Dermis microvascular lymphatic vessel endothelial cell (primary cell): ENCODE results near the gene FAM120A. TPM values are rescaled to one million over a fixed set of nuclear protein-coding genes. Genes with fewer than 3 reads are reported as not detected.
A peak's percentile ranks its signal among the peaks of the same experiment; 100 is the strongest.
"Not testable (repeated sequence)": the region's sequence is repeated elsewhere in the genome, so short reads cannot be mapped to it uniquely, and the experiment has no call there.

Experiments
- DNase-seq, 2 donors: peaks; one replicate each; pipeline versions ENCODE4 v3.0.0 to v3.0.0-alpha.2; 2010; ENCODE audit warnings: low read depth in 2 of 2
- total RNA-seq: library from RNA; depleted of rRNA; stranded (reverse); fragments of >200 nt; gene quantifications from 2 replicates; pipeline ENCODE4 v1.2.1, GENCODE V29; 2014

The FAM120A gene
- total RNA-seq, 1 donor from 2014 or later = 77.2 TPM

DNA sequence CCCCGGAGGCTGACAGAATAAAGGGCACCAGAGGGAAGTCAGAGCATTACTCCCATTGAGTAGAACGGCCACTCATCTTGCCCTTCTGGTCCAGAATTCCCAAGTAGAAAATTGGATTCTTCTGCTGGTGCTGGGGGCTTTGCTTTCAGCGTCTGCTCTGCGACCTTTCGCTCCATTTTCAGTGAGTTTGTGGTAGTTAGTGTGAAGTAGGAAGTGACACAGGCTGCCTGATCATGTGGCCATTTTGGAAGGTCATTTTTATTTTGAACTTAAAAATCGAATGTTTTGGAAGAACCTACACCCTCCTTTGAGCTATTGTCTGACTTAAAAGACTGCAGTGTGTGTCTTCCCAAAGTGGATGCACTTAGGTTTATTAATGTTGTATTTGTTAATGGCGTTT lies 58.6 kb downstream of the FAM120A start:
- peak; percentile 11 to 25 for DNase-seq

DNA sequence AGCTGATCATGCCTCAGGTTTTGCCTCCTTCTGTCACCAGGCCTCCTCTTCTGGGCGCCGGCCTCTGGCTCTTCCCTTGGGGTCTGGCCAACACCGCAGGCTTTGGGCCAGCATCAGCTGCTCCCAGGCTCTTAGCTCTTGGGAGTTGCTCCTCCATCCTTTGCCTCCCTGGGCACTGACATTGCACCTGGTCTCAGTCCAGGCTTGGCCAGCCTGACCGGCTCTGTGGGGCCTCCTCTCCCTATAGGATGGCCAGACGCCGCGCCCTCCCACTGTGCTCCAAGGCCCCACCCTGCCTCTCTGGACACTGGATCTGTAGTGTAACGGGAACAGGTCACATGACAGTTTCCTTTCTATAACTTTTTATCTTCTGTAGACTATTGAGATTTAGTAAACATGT lies 59.7 kb downstream of the FAM120A start:
- not testable (repeated sequence) for DNase-seq

DNA sequence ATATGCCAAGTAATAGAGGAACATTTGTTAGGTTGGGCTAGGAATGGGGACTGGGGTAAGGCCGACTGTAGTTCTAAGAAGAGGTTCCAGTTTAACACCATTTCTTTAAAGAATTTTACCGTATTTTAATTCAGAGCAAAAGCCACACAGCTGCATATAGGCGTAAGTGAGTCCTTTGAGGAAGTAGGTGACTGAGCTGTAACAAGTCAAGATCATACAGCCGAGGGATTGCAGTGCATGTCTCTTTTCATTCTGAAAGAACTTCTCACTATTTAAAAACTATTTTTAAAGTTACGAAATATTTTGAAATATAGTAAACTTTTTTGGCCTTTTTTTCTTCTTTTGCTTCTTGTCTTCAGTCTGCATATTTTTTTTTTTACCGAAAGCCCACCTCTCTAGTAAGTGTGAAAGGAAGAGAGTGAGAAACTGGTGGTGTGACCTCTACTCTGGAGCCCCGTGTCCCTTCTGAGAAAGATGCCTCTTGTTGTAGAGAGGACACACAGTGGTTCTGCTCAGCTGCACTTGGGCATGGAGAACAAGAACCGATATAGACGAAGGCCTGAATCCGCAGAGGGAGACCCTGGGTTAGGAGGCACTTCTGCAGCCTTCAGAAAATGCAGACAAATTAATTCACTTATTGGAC lies 60.8 kb downstream of the FAM120A start:
- not testable (repeated sequence) for DNase-seq

DNA sequence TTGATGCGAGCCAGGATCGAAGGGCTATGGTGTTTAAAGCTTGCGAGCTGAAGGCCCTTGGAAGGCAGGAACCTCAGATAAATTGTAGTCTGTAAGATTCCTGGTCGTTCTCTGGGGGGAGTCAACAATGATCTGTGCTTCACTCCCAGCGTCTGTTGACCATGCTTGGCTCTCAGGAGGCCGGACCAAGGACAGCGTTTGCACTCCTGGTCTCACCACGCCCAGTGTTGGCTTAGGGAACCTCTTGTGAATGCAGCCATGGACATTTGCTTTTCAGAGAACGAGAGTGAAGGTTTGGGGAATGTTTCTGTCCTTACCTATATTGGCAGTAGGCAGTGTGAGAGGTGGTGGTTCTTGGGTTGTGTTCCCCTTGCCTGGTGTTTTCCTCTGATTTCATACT lies 62.1 kb downstream of the FAM120A start:
- no peak for DNase-seq

DNA sequence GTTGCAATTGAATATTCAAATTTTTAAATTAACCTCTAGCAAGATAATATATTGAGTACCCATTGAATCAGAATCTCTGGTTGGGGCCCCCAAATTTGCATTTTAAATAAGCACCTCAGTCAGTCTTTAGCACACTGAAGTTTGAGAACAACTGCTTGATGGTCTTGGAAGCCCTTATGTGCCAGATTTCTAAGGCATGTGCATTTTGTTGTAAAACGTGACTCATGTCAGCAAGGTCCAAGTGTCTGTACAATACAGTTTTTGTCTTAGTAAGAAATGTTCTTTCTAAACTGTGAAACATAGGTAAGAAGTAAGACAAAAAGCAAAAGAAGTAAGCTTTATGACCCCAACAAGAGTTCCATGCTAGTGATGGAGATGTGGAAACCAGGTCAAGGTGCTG lies 65.8 kb downstream of the FAM120A start:
- DNase-seq = no peak

DNA sequence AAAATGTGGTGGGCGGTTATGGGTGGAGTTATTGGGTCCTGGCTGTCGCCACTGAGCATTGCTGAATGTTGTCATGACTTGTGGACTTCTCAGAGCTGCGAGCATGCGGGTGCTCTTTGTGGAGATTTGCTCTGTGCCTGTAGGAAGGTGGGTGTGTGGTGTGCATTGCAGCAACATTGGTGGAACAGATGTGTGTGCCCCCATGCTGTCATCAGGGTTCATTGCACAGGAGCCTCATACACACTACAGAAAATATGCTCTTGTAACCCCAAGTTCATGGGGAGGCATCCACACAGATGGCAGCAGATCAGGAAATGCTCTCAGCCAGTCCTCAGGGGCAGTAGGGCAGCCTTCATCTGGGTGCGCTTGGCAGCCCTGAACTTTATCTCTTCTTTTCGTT lies 69.0 kb downstream of the FAM120A start:
- DNase-seq = peak; percentile 7 to 16

DNA sequence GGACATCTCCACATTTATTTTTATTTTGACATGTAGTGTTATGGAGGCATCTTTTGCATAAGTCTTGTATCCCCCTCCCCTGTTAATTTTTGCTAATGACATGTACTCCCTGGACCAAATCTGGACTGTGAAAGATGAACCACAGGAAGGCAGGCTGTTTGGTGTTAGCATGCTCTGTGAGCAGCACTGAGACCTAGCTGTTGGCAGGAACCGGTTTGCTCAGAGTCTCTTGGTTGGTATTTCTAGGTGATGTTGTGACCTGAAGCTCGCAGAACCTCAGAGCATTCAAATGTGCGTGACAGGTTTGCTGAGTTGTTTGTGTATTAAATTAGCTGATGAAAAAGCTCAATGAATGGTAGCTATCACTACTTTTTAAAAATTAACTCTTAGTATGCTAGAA lies 71.3 kb downstream of the FAM120A start:
- no peak for DNase-seq

DNA sequence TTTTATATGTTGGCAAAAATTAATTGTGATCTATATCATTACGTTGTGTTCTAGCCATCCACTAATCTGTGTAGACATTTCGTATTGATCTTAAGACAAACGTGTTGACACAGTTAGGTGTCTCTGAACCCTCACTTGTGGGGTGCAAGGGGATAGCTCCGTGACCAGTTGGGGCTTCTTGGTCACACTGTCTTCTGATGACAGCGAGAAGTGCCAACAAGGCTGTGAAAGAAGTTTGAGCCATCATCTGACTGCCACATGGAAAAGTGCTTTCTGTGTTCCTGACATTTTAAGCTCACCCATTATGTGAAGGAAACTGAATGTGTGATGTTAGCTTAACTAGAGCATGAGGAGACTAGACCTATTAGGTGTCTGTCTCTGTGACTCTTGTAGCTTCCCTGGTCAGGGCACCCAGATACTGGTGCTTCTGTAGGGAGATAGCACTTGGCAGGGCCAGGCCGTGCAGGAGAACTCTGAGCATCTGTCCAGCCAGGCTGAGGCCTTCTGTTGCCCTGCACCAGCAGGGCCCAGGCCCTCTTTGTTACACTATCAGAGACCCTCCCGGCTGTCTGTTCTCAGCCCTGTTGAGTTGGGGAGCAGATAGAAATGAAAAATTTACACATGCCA lies 72.1 kb downstream of the FAM120A start:
- no peak for DNase-seq

DNA sequence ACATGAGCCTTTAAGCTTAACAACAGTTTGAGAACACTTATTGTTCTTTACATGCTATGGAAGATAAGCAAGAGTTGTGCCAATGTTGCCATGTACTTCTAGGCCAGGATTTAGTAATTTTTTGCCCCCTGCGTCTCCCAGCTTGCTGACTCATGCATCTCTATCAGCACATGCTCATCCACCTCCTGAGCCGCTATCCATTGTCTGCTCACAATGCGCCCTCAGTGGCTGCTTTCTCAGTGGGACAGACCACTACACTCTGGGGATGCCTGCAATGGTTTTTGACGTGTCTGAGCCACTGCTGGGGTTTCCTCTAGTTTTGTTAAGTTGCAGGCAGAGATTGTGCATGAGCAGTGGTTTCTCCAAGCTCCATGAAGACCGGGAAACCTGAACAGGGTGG lies 74.0 kb downstream of the FAM120A start:
- peak in 1 of 2 donors; percentile 17 for DNase-seq

DNA sequence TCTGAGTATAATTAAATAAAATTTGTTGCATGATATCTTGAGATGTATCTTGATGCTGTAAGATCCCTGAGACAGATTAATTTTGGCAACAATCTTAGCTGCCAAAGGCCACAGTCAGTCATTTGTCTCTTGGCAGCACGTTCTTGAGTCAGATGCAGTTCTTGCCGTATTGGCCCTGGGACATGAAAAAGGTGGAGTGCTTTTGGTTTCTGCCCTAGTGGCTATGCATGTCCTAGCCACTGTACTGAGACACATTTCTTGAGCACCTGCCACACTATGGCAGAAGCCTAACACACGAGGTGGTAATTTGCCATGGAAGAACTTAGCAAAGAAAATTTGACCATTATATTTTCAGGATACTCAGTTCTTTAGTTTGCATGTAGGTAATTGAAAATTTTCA lies 79.9 kb downstream of the FAM120A start:
- DNase-seq = no peak

DNA sequence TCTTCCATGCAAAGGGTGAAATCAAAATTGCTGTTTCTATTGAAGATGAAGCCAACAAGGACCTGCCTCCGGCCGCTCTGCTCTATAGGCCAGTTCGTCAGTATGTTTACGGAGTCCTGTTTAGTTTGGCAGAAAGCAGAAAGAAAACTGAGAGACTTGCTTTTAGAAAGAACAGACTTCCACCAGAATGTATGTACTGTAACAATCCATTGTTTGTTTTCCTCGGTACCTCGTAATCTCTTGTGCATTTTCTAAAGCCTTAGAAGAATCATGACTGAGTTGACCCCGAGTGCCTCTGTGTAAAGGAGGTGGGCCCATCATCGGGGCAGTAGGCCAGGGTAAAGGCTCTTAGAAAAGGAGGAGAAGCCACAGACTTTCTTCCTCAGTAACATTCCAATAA lies 80.7 kb downstream of the FAM120A start:
- no peak for DNase-seq

DNA sequence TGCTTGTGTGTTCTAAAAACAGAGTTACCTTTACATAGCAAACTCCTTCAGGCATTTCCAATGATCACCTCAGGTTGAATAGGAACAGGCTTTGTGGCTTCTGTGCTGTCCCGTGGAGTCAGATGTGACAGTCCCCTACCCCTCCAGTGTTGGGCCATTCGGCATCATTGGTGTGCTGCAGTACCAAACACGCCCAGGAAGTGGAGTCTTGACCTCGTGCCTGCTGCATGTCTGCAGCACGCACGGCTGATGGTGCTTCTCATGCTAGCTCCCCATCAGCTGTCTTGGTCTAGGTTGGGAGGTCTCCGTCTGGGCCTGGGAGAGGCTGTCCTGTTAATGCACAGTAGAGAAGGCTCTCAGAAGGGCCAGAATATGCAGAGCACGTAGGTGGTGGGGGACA lies 82.4 kb downstream of the FAM120A start:
- no peak for DNase-seq

DNA sequence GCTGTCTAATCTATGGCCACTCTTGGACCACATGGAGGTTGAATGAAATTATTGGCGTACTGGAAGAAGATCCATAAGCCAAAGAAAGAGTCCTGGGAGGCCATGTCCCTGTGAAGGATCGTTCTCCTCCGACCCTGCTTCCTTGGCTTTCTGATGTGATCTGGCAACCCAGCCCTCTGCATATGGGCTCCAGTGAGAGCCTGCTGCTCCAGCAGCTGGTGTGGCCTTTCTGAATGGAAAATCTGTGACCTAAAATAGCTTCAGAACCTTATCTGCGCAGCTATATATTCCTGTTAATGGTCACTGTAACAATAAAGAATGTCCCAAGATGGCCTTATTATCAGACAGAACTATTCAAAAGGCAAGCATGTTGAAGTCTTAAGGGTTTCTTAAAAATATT lies 84.7 kb downstream of the FAM120A start:
- DNase-seq = no peak

DNA sequence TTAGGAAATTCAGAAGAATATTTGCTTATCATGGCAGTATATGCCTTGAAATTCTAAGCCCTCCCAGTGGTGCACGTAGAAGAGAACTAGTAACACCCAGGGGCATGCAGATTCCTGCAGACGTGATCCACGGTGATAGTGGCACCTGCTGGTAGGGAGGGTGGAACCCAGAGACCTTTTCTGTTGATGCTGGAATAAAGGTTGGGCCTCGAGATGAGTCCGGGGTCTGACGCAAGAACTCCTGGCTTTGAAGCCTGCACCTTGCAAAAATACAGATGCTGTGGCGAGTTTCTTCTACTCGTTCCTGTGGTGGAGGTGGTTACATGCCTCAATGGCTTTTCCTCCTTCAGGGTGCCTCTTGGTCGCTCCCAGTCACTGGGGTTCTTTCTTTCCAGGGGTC lies 85.4 kb downstream of the FAM120A start:
- DNase-seq = no peak

DNA sequence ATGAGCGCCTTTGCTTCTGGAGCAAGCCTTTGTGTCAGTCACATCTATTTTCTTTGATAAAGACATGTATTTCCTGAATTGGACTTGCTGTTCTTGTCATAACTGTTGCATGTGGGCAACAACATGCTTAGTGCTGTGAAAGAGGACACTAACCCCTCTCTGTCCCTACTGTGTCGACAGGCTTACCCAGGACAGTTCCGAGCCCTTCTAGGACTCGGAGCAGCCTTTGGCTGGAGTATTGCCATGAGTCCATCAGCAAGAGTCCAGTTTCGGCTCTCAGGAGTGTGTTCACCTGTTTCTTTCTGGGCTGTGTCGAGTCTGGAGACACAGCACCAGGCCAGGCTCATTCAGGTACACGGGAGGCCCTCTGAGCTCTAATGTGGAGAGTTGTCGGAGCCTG lies 88.8 kb downstream of the FAM120A start:
- DNase-seq = no peak

DNA sequence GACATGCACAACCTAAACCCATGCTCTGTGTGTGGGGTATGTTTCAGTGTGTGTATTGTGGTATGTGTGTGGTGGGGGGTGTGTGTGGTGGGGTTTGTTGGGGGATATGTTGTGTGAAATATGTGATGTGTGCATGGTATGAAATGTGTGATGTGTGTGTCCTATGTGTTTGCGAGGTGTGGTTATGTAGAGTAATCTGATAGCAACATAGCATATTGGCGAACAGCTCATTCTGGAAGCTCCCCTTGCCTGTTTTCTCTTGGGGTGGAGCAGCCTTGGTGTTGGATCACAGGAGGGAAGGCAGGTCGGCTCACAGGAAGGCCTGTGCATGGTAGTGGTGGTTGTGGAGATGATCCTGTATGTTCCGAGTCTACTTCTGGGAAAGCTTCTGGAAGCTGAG lies 89.5 kb downstream of the FAM120A start:
- no peak for DNase-seq

DNA sequence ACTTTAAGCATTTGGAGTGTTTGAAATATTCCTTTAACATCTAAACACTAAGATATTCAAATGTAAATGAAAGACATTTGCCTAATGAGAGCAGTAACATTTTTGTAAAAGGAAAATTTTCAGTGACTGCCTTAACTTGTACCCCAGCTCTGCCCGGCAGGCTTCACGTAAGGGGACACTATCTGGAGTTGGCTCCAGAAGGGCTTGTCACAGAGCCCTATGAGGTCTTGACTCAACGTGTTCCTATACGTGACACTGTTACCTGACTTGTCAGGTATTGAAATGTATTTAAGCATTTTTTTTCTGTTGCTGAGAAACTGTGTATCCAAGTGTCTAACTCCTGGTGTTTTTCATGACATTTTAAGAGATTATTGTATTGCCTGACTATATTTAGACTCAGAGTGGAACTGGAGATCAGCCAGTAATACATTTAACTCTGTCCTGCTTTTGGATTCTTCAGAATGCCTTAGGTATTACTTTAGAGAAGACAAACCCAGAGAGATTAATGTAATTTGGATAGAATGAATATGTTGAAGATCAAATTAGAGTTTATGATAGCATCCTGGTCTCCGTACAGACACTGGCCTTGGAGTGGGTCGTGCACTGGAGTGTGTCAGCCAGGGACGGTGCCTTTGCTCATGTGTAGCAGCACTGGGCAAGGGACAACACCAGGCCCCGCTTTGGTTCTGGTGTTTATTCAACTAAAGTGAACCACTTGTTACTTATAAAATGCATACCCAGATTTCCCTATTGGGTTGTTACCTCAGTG lies 90.3 kb downstream of the FAM120A start:
- no peak for DNase-seq

DNA sequence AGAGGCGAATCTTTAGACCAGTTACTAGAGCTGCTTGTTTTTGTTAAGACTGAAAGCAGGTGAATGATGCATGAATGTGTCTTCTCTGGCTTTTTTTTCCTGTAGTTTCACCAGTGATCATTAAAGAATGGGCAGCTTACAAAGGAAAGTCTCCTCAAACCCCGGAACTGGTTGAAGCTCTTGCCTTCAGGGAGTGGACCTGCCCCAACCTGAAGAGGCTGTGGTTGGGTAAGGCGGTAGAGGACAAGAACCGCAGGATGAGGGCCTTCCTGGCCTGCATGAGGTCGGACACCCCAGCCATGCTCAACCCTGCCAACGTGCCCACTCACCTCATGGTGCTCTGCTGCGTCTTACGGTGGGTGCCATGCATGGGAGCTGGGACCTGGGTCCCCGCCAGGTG lies 91.6 kb downstream of the FAM120A start:
- DNase-seq = no peak

DNA sequence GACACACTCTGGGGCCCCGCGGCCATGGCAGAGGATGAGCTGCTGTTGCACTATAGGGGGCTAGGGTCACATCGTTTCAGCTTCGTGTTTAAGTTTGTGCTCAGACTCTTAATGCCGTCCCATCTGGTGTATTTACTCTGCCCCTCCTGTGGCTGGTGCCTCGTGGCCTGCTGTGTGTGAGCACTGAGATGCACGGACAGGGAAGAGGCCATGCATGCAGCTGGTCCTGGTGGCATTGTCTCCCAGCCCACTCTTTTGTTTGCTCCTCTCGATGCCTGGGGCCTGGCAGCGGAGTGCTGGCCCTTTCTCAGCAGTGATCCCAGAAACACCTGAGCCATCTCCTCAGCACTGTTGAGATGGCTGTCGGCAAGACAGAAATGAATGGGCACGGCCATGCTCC lies 94.9 kb downstream of the FAM120A start:
- no peak for DNase-seq

DNA sequence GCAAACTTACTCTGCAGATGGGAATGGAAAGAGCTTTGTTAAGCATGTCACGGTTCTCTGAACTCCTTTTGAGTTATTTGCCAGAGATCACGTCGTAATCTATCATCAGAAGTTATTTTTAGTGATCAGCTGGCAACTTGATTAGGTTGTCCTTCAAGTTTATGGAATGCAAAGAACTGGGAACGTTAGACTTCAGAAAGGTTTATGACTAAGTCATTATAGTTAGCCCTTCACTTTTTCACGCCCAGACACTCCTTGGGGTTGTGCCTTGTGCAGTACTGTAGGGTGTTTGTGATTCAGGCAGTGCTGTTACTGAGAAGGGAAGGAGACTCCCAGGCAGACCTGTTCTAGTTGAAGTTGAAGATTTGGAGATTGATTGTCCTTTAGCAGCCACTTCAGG lies 98.1 kb downstream of the FAM120A start:
- DNase-seq = no peak

DNA sequence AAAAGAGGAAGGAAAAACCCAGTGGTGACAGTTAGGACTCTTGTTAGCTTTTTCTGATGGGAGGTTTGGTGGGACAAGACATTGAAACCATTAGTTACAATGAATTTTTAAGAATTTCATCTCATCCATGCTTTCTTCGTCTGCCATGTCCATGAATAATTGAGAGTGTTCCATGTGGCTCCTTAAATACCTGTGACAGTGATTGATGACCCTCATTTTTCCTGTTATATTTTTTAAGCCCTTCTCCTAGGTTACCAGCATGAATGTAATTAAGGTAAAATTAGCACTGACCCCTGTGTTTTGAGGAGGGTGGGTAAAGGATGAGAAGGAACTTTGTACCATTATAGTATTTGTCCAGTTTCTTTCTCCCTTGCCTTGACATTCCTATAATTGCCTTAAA lies 101.4 kb downstream of the FAM120A start:
- no peak for DNase-seq

DNA sequence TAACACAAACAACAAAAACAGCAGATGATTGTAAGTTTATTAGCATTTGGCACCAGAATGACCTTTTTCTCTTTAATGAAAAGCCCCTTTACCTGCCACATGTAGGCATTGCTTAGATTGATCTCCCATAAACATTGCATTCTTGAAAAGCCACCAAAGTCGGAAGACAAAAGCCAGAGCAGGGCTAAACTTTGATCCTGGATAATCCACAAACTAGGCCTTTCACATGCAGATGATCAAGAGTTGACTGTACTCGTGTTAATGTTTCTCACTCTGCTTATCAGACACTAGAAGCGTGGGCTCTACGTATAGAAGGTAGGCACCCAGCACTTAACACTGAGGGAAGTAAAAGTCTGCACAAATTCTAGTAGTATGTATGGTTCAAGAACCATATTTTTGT lies 103.9 kb downstream of the FAM120A start:
- DNase-seq = no peak
